OCI-LY3 (cell line): ENCODE results near the gene CEP76.

ENCODE experiments used
- CTCF ChIP-seq: fragments of 200-600, 300-600 bp; sonication (generic); IDR thresholded peaks from 2 replicates; pipeline ENCODE4 v1.5.1; 2014; ENCODE audit warnings: antibody characterized with exemption, low read length, low read depth
- EZH2phosphoT487 ChIP-seq: fragments of 200-600 bp; shearing (Covaris generic); IDR thresholded peaks from 2 replicates; pipeline ENCODE4 v1.6.1; 2018; ENCODE audit warnings: antibody characterized with exemption, mixed run types, low read depth

DNA sequence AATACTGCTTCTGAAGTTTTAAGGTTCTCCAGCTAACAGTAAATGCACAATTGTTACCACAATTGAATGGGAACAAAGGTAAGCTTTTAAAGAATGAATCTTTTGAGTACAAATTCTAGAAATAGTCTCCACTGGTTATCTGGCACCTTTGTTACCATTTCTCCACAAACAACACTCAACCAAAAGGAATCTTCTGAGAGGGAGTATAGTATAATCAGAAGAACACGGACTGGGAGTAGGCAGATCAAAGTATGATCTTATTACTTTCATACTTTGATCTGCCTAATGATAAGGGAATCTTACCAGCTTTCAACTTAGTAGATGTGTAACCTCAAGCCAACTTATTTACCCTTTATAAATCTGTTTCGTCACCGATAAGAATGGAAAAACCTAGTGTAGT, 1.4 kb downstream of the CEP76 start:
- no peak for TF ChIP-seq CTCF
- no peak for TF ChIP-seq EZH2phosphoT487
